Right ventricle myocardium superior (tissue), 1 donor: Measurements from ENCODE around the gene MYORG. TPM values are rescaled to one million over a fixed set of nuclear protein-coding genes. Genes with fewer than 3 reads are reported as not detected.
"Not testable (repeated sequence)": the region's sequence is repeated elsewhere in the genome, so short reads cannot be mapped to it uniquely, and the experiment has no call there.

ENCODE experiments used
- ATAC-seq: fragments of 200-7000 bp; cut with Tn5 transposase; one replicate; pipeline ENCODE4 v1.9.1; 2020; ENCODE audit warnings: mild to moderate bottlenecking; ENCODE audit not compliant: poor library complexity
- DNase-seq: peaks from one replicate; pipeline ENCODE4 v3.0.0-alpha.2; 2020
- intact Hi-C: fragments of 100-400 bp; cut with DNase I; formaldehyde crosslinking; loops from one replicate; pipeline ENCODE4 v1.11.2; 2022
- total RNA-seq: library from RNA; stranded (reverse); fragmentation: NEBNext Ultra II Directional; extraction: Animal tissue kit (Norgen Biotek cat#: 25700); gene quantifications from one replicate; pipeline ENCODE4 v1.2.1, GENCODE V29; 2021
- donor health status: DM: no; HTN: yes; CAD: no; lungs with severe emphysema.

Gene MYORG
- total RNA-seq, 1 donor from 2014 or later, result 8.1 TPM

DNA sequence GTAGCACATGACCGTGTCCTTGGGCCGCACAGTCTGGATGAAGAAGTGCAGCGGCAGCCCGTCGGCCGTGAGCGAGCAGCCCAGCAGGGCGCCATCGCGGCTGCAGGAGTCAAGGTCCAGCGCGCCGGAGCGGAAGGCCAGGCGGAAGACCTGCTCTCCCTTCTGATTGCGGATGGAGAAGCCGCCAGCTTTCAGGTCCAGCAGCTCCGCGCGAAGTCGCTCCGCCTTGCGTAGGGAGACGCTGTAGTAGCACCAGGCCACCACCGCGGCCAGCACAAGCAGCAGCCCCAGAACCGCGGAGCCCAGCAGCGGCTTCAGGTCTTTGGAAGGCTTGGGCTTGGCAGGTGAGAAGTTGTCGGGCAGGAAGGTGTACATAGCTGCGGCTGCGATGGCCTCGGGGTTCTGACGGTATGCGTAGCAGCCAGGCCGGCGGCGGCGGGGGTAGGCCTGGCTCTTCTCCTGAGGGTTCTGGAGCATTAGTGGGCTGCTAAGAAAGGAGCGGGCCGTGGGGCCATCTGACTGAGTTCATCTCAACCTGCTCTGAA is 4.2 kb downstream of the MYORG start:
- DNase-seq, result no peak
- ATAC-seq, result no peak
- intact Hi-C loops, result loop anchor here (10.0 kb wide), 1 partner anchor 248 kb away; the partner anchor contains the start of gene DCAF12

DNA sequence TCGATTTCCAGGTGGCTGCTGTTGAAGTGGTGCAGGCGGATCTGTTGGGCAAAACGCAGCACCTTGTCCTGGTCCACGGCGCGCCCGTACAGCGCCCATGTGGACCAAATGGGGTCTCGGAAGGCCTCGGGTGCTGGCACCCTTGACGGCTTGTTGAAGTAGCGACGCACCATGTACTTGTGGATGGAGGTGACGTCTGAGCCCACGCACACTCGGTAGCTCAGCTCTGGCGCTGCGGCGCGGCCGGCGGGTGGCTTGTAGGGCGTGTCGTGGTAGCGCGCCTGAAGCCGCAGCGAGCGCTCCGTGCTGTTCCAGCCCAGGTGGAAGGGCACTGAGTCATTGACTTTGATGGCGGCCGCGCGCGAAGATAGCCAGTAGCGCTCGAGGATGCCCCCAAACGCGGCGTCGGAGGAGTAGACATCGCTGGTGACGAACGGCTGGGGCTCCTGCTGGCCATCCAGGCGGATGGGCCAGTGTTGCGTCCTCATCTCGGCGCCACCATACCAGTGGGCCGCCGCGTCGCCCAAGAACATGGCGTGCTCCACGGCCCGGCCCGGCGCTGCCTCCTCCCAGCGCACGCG is 4.7 kb downstream of the MYORG start:
- ATAC-seq (no peak), DNase-seq (no peak)
- intact Hi-C loops, result loop anchor here (10.0 kb wide), 1 partner anchor 247 kb away; the partner anchor contains the start of gene DCAF12

DNA sequence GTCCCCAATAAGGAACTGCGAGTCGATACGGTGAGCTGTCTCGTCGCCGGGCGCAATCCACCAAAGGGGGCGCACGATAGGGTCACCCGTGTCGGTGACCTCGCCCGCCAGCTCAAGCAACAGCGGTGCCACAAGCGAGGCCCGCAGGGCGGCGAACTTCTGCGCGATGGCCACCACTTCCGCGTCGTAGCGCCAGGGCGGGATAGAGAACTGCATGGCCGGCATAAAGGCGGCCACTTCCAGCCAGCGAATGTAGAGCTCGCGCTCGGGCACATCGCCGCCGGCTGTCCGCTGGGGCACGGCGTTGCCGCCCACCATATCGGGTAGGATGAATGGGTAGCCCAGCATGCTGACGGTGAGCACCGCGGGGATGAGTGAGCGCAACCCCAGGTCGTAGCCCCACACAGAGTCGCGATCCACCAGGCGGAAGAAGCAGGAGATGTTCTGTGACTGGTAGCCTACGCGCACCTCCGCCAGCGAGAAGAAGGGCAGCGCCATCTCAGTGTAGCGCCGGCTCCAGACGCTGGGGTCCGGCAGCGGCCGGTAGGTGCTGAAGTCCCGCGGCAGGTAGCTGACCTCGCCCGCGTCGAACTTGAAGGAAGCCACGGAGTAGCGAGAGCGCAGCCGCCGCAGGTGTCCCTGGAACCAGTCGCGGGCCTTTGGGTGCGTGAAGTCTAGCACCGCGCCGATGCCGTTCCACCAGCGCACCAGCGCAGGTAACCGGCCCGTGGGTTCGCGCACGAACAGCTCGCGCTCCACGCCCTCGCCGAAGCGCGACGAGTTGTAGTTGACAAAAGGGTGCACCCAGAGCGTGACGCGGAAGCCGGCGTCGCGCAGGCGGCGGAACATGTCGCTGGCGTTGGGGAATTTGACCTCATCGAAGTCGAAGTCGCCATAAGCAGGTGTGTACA is 5.5 kb downstream of the MYORG start:
- intact Hi-C loops, result loop anchor here (10.0 kb wide), 1 partner anchor 246 kb away; the partner anchor contains the start of gene DCAF12
- no peak for ATAC-seq
- DNase-seq, result no peak

DNA sequence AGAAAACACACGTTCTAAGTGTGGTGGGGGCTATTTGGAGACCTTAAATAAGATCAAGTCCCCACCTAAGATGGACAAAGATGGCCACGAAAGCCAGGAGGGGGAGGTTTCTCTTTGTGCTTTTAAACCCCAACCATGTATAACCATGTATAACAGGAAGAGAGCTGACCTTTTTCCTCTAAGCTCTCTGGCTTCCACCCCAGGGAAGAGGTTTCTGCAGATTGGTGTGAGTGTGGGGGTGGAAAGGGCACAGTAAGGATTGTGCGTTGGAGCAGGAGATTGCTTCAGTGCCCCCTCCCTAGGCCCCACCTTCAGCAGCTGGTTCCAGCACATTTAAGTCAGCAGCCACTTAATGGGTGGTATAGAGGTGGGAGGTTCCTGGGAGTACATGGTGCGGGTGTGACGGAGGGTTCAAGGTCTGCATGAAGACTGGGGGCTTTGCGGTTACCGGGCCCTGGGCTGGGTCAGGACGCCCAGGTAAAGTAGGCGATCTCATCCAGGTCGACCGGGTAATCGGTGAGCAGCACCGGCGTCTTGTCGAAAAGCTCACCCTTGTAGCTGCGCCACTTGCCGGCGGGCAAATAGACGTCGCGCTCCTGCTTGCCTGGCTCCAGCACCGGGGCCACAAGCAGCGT is 6.2 kb downstream of the MYORG start:
- no peak for DNase-seq
- intact Hi-C loops, result loop anchor here (10.0 kb wide), 1 partner anchor 246 kb away; the partner anchor contains the start of gene DCAF12
- ATAC-seq, result no peak

DNA sequence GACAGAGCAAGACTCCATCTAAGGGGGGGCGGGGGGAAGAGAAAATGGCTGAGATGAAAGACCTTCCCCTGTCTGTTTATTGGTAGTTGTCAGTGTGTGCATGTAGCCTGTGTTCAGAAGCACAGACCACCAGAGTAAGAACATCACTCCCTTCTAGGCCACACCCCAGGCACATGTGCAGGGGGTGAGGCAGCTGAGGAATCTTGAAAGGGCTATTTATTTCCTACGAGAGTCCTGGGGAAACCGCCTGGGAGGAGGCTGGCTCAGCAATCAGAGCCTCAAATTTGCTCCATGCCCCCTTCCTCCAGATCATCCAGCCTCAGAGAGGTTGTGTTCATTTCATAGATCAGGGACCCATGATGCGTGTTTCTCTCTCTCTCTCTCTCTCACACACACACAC is 7.1 kb downstream of the MYORG start:
- intact Hi-C loops, result loop anchor here (10.0 kb wide), 1 partner anchor 245 kb away; the partner anchor contains the start of gene DCAF12
- ATAC-seq, result no peak
- DNase-seq, result no peak

DNA sequence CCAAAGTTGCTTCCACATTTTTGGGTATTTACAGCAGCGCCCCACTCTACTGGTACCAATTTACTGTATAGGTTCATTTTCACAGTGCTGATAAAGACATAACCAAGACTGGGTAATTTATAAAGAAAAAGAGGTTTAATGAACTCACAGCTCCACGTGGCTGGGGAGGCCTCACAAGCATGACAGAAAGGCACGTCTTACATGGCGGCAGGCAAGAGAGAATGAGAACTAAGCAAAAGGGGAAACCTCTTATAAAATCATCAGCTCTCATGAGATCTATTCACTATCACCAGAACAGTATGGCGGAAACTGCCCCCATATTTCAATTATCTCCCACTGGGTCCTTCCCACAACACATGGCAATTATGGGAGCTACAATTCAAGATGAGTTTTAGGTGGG is 7.9 kb downstream of the MYORG start:
- not testable (repeated sequence) for DNase-seq

DNA sequence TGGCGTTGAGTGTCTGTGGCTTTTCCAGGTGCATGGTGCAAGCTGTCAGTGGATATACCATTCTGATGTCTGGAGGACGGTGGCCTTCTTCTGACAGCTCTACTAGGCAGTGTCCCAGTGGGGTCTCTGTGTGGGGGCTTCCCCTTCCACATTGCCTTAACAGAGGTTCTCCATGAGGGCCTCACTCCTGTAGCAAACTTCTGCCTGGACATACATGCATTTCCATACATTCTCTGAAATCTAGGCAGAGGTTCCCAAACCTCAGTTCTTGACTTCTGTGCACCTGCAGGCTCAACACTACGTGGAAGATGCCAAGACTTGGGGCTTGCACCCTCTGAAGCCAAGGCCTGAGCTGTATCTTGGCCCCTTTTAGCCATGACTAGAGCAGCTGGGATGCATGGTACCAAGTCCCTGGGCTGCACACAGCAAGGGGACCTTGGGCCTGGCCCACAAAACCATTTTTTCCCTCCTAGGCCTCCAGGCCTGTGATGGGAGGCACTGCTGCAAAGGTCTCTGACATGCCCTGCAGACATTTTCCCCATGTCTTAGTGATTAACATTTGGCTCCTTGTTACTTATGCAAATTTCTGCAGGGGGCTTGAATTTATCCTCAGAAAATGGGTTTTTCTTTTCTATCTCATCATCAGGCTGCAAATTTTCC is 8.8 kb downstream of the MYORG start:
- DNase-seq, ATAC-seq, intact Hi-C loops: not testable (repeated sequence)

More for the DNA sequence above, 7.9 kb downstream of the MYORG start:
- ATAC-seq, intact Hi-C loops: not testable (repeated sequence)

DNA sequence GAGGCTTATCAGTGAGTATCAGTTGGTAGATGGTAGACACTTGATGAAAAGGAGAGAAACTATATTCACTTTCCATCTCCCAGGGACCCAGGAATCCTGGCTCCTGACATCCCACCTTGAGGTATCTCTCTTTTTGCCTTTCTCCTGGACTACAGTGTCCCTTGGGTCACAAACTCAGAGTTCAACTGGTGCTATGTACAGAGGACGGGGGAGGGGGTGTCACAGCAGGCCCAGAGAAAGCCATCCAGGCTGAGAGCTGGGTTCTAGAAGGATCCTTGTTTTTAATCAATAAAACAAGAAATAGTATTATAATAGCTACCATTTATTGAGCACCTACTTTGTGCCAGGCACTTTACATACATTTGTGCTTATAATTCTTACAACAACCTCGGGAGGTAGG is 10.3 kb downstream of the MYORG start:
- ATAC-seq, result no peak
- DNase-seq, result no peak
- intact Hi-C loops, result no loop called here

DNA sequence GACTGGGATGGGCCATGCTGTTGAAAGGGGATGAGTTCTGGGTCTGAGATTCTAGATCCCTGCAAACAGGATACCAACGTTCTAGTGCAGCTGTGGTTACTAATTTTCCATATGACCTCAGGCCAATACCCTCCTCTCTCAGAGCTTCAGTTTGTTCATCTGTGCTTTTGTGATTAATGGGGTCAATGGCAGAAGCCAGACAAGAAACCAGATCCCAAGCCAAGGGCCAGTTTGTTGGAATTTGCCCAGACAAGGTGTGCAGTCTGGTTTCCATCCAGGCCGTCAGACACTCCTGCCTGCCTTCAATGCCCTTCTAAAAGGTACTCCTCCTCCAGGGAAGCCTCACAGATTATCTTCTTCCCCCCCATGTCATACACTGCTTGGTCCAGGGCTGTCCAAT is 11.4 kb downstream of the MYORG start:
- no peak for DNase-seq
- ATAC-seq, result no peak
- intact Hi-C loops, result no loop called here

DNA sequence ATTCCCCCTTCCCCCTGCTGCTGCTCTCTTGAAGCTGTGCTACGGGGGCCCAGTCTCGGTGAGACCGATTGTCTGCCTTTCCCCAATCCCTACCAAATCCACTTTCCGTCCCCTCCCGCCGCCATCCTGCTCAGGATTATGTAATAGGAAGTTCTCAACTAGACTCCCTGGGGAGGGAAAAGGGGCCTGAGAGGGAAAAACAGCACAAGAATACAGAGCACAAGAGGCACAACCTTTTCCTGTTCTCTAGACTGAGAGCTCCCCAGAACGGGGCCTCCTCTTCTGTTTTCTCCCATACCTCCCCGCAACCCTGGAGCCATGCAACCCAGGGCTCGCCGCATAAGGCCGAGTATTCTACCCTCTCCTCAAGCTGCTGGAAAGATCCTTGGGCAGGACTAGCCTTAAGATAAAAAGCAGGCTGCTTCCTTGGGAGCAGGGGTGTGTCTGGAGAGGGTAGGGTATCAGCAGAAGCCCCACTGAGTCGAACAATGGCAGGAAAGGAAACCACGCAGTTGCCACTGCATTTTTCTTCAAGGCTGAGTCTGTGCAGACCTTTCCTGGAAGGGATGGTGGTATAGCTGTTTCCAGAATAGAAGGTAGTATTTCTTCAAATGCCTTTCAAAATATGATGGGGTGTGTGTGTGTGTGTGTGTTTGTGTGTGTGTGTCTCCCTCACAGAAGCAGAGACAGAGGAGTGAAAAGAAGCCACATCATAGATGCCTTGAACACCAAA is 12.9 kb downstream of the MYORG start:
- DNase-seq, result peak; percentile 60
- ATAC-seq, result peak; percentile 83
- intact Hi-C loops, result no loop called here

DNA sequence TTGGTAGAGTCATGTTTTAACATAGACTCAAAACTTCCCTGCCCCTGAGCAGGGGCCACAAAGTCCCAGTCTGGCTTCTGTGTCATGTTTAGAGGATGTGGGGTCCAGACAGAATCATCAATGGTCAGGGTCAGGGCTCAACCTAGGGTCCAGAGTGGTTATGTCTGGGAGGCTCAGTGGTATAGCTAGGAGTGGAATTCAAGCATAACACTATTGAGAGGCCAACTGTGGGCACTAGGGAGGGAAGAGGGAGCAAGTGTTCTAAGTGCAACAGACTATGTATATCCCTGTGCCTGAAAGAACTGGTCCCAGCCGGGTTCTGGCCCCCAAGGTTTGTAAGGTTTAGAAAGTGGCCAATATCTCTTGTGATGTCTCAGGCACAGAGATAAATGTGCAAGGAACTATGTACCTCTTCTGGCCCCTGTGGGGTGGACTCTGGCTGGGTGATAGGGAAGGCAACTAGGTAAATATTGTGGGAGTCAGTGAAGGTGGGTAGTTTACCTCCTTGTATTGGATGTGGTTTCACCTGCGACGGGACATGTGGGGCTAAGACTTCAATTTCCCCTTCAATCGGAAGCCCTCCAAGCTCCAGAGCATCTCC is 14.0 kb downstream of the MYORG start:
- intact Hi-C loops, result no loop called here
- DNase-seq, result no peak
- ATAC-seq, result no peak

DNA sequence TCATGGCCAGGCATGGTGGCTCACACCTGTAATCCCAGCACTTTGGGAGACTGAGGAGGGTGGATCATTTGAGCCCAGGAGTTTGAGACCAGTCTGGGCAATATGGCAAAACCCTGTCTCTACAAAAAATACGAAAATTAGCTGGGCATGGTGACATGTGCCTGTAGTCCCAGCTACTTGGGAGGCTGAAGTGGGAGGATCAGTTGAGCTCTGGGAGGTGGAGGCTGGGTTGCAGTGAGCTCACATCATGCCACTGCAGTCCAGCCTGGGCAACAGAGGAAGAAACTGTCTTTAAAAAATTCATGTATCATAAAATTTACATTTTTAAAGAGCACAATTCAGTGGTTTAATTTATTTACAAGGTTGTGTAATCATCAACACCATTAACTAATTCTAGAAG is 23.7 kb downstream of the MYORG start:
- intact Hi-C loops, result not testable (repeated sequence)

DNA sequence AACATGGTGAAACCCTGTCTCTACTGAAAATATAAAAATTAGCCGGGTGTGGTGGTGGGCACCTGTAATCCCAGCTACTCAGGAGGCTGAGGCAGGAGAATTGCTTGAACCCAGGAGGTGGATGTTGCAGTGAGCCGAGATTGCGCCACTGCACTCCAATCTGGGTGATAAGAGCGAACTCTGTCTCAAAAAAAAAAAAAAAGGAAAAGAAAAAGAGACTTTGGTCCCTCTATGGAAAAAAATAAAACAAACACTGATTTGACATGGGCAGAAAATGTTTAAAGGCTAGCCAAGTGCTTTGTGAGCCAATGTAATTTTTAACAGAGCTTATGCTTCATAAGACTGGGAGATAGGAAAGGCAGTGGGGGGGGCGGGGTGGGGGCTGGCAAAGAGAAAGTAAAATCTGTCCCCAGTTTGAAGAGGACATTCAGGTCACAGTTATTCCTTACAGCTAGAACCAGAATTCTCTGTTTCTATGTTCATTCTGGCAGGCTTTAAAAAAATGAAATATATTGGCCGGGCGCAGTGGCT is 24.5 kb downstream of the MYORG start:
- intact Hi-C loops, DNase-seq: not testable (repeated sequence)

More for the DNA sequence above, 23.7 kb downstream of the MYORG start:
- DNase-seq, ATAC-seq: not testable (repeated sequence)

DNA sequence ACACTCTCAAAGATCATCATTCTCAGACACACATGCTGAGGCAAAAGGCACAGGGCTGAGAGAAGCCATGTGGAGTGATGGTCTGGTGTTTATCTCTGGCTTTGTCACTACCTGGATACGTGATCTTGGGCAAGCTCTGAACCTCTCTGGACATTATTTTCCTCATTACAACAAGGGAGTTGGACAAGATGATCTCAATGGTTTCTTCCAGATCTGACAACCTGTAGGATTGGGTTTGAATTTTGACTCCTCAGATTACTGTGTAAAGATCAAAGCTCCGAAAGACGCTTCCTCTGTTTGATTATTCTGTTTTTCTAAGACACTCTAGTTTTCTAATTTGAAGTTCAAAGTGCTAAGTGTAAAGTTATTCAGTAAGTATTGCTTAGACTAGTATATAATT is 27.4 kb downstream of the MYORG start:
- ATAC-seq, result no peak
- intact Hi-C loops, result no loop called here
- no peak for DNase-seq

More for the DNA sequence above, 24.5 kb downstream of the MYORG start:
- ATAC-seq, result not testable (repeated sequence)

DNA sequence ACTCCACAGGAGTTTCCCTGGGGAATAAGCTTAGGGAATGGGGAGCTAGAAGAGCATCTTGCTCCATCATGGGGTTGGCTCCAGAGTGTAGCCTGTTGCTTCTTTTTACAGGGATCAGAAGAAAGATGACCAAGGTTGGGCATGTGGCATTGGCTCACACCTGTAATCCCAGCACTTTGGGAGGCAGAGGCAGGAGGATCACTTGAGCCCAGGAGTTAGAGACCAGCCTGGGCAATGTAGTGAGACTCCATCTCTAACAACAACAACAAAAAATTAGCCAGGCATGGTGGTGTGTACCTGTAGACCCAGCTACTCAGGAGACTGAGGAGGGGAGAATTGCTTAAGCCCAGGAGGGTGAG is 28.9 kb downstream of the MYORG start:
- ATAC-seq (no peak), DNase-seq (no peak)
- intact Hi-C loops, result no loop called here

DNA sequence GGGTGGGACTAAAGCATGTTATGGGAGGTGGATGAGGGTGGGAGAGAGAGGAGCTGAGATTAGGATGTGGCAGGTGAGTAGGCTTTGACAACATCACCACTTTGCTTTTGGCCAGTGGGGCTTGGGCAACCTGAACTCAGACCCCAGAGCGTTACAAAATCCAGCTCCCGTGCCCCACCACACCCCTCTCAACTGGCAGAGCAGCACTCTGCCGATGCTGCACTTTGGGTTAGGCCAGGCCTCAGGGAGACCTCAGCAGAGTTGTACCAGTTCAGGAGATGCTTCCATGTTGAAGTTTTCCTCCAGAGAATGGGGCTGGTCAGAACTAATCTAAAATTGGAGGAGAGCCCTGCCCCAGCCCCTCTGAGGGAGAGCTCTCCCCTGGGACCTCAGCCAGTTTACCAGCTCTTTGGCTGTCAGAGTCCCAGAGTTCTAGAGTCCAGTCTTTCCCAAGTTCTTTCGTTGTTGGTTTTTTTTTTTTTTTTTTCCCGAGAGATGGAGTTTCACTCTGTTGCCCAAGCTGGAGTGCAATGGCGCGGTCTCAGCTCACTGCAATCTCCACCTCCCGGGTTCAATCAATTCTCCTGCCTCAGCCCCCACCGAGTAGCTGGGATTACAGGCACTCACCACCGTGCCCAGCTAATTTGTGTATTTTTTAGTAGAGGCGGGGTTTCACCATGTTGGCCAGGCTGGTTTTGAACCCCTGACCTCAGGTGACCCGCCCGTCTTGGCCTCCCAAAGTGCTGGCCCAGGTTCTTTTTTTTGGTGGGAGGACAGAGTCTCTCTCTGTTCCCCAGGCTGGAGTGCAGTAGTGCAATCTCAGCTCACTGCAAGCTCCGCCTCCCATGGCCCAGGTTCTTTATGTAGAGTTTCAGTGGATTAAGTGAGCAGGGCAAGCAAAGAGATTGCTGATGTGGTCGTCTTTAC is 29.6 kb downstream of the MYORG start:
- no peak for ATAC-seq
- no peak for DNase-seq
- intact Hi-C loops, result no loop called here
